ES-I3 (cell line): Measurements from ENCODE around the gene KRTAP10-11.
"Not testable (repeated sequence)": the region's sequence is repeated elsewhere in the genome, so short reads cannot be mapped to it uniquely, and the experiment has no call there.

Source experiments
- H3K36me3 ChIP-seq: 2 replicates; pipeline ENCODE4 v1.6.1; 2013; ENCODE audit warnings: mild to moderate bottlenecking, low read length, control low read depth, moderate library complexity; ENCODE audit not compliant: insufficient read depth
- H3K4me1 ChIP-seq: 2 replicates; pipeline ENCODE4 v1.6.1; 2013; ENCODE audit warnings: mild to moderate bottlenecking, control low read depth, low read length; ENCODE audit not compliant: insufficient read depth
- H3K9ac ChIP-seq: 2 replicates; pipeline ENCODE4 v1.6.1; 2013; ENCODE audit warnings: low read depth, mild to moderate bottlenecking, low read length, moderate library complexity
- H3K9me3 ChIP-seq: 2 replicates; pipeline ENCODE4 v1.6.1; 2013; ENCODE audit warnings: mild to moderate bottlenecking, low read length, moderate library complexity; ENCODE audit not compliant: control insufficient read depth, insufficient read depth

Gene KRTAP10-11

GRCh38 chr21:44682580-44683151, 36.5 kb downstream of the KRTAP10-11 start:
- Histone ChIP-seq H3K4me1 (peaks cover 13% of the 10 kb centered on the region; the same call in 1 of the 2 replicates), H3K9me3 (no peaks in the 10 kb centered on the region), H3K36me3 (no peaks in the 10 kb centered on the region), H3K9ac (no peak overlapping the region)

GRCh38 chr21:44684077-44684476, 37.9 kb downstream of the KRTAP10-11 start:
- Histone ChIP-seq H3K4me1 (peaks cover 13% of the 10 kb centered on the region; the same call in 1 of the 2 replicates), H3K36me3 (no peaks in the 10 kb centered on the region), H3K9ac (no peak overlapping the region), H3K9me3 (no peaks in the 10 kb centered on the region)

GRCh38 chr21:44684483-44684882, 38.3 kb downstream of the KRTAP10-11 start:
- H3K36me3 ChIP-seq, result no peaks in the 10 kb centered on the region
- H3K9ac ChIP-seq, result no peak overlapping the region
- H3K9me3 ChIP-seq, result no peaks in the 10 kb centered on the region
- peaks cover 13% of the 10 kb centered on the region; the same call in 1 of the 2 replicates for H3K4me1 ChIP-seq

GRCh38 chr21:44685050-44685449, 38.8 kb downstream of the KRTAP10-11 start:
- not testable (repeated sequence) for H3K36me3 ChIP-seq, H3K9me3 ChIP-seq, H3K9ac ChIP-seq
- H3K4me1 ChIP-seq, result peaks cover 13% of the 10 kb centered on the region; the same call in 1 of the 2 replicates

- H3K9ac ChIP-seq, result no peak overlapping the region
- H3K36me3 ChIP-seq, result no peaks in the 10 kb centered on the region
- peaks cover 13% of the 10 kb centered on the region; the same call in 1 of the 2 replicates for H3K4me1 ChIP-seq
- no peaks in the 10 kb centered on the region for H3K9me3 ChIP-seq
Measured at GRCh38 chr21:44686000-44686781, 40.0 kb downstream of the KRTAP10-11 start.

GRCh38 chr21:44686843-44687561, 40.8 kb downstream of the KRTAP10-11 start:
- Histone ChIP-seq H3K9me3 (no peaks in the 10 kb centered on the region), H3K36me3 (no peaks in the 10 kb centered on the region), H3K4me1 (peaks cover 13% of the 10 kb centered on the region; the same call in 1 of the 2 replicates), H3K9ac (no peak overlapping the region)

- Histone ChIP-seq H3K9ac (no peak overlapping the region), H3K36me3 (no peaks in the 10 kb centered on the region), H3K4me1 (peaks cover 13% of the 10 kb centered on the region; the same call in 1 of the 2 replicates), H3K9me3 (0 out of 2 replicates have a peak, but pooled peaks cover 2% of the 10 kb centered on the region)
Measured at GRCh38 chr21:44687671-44688070, 41.5 kb downstream of the KRTAP10-11 start.

GRCh38 chr21:44689740-44690139, 43.5 kb downstream of the KRTAP10-11 start:
- H3K4me1 ChIP-seq, result peaks cover 13% of the 10 kb centered on the region; the same call in 1 of the 2 replicates
- H3K9ac ChIP-seq, H3K36me3 ChIP-seq, H3K9me3 ChIP-seq: not testable (repeated sequence)

GRCh38 chr21:44691686-44692085, 45.5 kb downstream of the KRTAP10-11 start:
- Histone ChIP-seq H3K9me3 (0 out of 2 replicates have a peak, but pooled peaks cover 7% of the 10 kb centered on the region), H3K4me1 (peaks cover 12% of the 10 kb centered on the region; the same call in 1 of the 2 replicates), H3K36me3 (no peaks in the 10 kb centered on the region), H3K9ac (no peak overlapping the region)

- H3K36me3 ChIP-seq, result no peaks in the 10 kb centered on the region
- H3K4me1 ChIP-seq, result peaks cover 8% of the 10 kb centered on the region; the same call in 1 of the 2 replicates
- 0 out of 2 replicates have a peak, but pooled peaks cover 7% of the 10 kb centered on the region for H3K9me3 ChIP-seq
- no peak overlapping the region for H3K9ac ChIP-seq
Measured at GRCh38 chr21:44692798-44693512, 46.7 kb downstream of the KRTAP10-11 start.

GRCh38 chr21:44694776-44695175, 48.6 kb downstream of the KRTAP10-11 start:
- H3K9ac ChIP-seq, result no peak overlapping the region
- no peaks in the 10 kb centered on the region for H3K36me3 ChIP-seq
- peaks cover 10% of the 10 kb centered on the region; the same call in 1 of the 2 replicates for H3K4me1 ChIP-seq
- 0 out of 2 replicates have a peak, but pooled peaks cover 7% of the 10 kb centered on the region for H3K9me3 ChIP-seq

GRCh38 chr21:44695184-44695583, 49.0 kb downstream of the KRTAP10-11 start:
- H3K36me3 ChIP-seq, result no peaks in the 10 kb centered on the region
- H3K4me1 ChIP-seq, result peaks cover 10% of the 10 kb centered on the region; the same call in 1 of the 2 replicates
- H3K9ac ChIP-seq, result no peak overlapping the region
- 0 out of 2 replicates have a peak, but pooled peaks cover 7% of the 10 kb centered on the region for H3K9me3 ChIP-seq

GRCh38 chr21:44695641-44696040, 49.4 kb downstream of the KRTAP10-11 start:
- Histone ChIP-seq H3K9ac (no peak overlapping the region), H3K9me3 (0 out of 2 replicates have a peak, but pooled peaks cover 7% of the 10 kb centered on the region), H3K36me3 (no peaks in the 10 kb centered on the region), H3K4me1 (peaks cover 10% of the 10 kb centered on the region; the same call in 1 of the 2 replicates)
